ENCODE measurements around the gene AP2A1. TPM values are rescaled to one million over a fixed set of nuclear protein-coding genes. Genes with fewer than 3 reads are reported as not detected.

Gene AP2A1
- total and polyA plus RNA-seq, 2 of the 13 experiments (the other 11 are each of a cell fraction or from before 2014, with no cell fraction given) = 22.7 to 39.7 TPM

DNA sequence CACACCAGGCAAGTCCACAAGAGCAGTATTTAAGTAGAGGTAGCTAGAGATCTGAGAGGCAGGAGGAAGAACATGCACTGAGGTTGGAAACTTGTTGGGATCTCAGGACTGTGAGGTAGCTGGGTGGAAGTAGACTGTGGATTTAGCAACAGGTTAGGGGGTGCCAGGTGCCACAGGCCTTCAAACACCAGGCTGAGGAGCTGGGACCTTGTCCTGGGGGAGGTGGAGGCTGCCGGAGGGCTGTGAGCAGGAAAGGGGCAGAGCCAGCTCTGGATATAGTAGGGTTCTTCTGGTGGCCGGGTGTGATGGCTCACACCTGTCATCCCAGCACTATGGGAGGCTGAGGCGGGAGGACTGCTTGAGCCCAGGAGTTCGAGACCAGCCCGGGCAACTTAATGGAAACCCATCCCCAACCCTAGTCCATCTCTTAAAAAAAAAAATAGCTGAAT, 43.2 kb downstream of the AP2A1 start (continued):
- TF ChIP-seq, protein P1, sequence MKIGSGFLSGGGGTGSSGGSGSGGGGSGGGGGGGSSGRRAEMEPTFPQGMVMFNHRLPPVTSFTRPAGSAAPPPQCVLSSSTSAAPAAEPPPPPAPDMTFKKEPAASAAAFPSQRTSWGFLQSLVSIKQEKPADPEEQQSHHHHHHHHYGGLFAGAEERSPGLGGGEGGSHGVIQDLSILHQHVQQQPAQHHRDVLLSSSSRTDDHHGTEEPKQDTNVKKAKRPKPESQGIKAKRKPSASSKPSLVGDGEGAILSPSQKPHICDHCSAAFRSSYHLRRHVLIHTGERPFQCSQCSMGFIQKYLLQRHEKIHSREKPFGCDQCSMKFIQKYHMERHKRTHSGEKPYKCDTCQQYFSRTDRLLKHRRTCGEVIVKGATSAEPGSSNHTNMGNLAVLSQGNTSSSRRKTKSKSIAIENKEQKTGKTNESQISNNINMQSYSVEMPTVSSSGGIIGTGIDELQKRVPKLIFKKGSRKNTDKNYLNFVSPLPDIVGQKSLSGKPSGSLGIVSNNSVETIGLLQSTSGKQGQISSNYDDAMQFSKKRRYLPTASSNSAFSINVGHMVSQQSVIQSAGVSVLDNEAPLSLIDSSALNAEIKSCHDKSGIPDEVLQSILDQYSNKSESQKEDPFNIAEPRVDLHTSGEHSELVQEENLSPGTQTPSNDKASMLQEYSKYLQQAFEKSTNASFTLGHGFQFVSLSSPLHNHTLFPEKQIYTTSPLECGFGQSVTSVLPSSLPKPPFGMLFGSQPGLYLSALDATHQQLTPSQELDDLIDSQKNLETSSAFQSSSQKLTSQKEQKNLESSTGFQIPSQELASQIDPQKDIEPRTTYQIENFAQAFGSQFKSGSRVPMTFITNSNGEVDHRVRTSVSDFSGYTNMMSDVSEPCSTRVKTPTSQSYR (CRISPR knock-in tag; IDR thresholded peaks at IDR 0.05; ENCODE audit: borderline replicate concordance) = no peak
- TF ChIP-seq MED1 (CRISPR knock-in tag; IDR thresholded peaks at IDR 0.05) (no peak), STAT5B (CRISPR knock-in tag; IDR thresholded peaks at IDR 0.05) (no peak), KLF6 (CRISPR knock-in tag; IDR thresholded peaks at IDR 0.05) (no peak), FOXM1 (CRISPR knock-in tag; IDR thresholded peaks at IDR 0.05) (no peak), MLLT10 (CRISPR knock-in tag; IDR thresholded peaks at IDR 0.05) (no peak), ATF7-NPFF (CRISPR knock-in tag; IDR thresholded peaks at IDR 0.05; ENCODE audit: low read depth) (no peak), MYNN (CRISPR knock-in tag; IDR thresholded peaks at IDR 0.05; ENCODE audit: low read depth) (no peak), ZFP37 (CRISPR knock-in tag; IDR thresholded peaks at IDR 0.05; ENCODE audit: borderline replicate concordance) (0 out of 2 replicates have a peak, but pooled peaks have one; percentile 8), ZFP90 (CRISPR knock-in tag; IDR thresholded peaks at IDR 0.05; ENCODE audit: borderline replicate concordance) (0 out of 2 replicates have a peak, but pooled peaks have one; percentile 29), ZNF234 (CRISPR knock-in tag; conservative IDR thresholded peaks at IDR 0.05) (no peak), FOXA1 (IDR thresholded peaks at IDR 0.05) (no peak), FOXA1 (CRISPR knock-in tag; IDR thresholded peaks at IDR 0.05) (no peak), ATRX (CRISPR knock-in tag; IDR thresholded peaks at IDR 0.05; ENCODE audit: borderline replicate concordance) (no peak)
- TF ChIP-seq, protein P2, sequence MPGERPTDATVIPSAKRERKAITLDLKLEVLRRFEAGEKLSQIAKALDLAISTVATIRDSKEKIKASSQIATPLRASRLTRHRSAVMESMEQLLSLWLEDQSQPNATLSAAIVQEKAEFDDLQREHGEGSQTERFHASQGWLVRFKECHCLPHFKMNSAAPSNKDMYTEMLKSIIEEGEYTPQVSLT (CRISPR knock-in tag; IDR thresholded peaks at IDR 0.05; ENCODE audit: borderline replicate concordance, low read depth) = 0 out of 2 replicates have a peak, but pooled peaks have one; percentile 19
- TF ChIP-seq, protein P3, sequence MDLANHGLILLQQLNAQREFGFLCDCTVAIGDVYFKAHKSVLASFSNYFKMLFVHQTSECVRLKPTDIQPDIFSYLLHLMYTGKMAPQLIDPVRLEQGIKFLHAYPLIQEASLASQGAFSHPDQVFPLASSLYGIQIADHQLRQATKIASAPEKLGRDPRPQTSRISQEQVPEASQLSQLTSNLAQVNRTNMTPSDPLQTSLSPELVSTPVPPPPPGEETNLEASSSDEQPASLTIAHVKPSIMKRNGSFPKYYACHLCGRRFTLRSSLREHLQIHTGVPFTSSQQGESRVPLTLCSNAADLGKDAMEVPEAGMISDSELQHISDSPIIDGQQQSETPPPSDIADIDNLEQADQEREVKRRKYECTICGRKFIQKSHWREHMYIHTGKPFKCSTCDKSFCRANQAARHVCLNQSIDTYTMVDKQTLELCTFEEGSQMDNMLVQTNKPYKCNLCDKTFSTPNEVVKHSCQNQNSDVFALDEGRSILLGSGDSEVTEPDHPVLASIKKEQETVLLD (CRISPR knock-in tag; IDR thresholded peaks at IDR 0.05; ENCODE audit: low read depth) = no peak
- TF ChIP-seq, protein P4, sequence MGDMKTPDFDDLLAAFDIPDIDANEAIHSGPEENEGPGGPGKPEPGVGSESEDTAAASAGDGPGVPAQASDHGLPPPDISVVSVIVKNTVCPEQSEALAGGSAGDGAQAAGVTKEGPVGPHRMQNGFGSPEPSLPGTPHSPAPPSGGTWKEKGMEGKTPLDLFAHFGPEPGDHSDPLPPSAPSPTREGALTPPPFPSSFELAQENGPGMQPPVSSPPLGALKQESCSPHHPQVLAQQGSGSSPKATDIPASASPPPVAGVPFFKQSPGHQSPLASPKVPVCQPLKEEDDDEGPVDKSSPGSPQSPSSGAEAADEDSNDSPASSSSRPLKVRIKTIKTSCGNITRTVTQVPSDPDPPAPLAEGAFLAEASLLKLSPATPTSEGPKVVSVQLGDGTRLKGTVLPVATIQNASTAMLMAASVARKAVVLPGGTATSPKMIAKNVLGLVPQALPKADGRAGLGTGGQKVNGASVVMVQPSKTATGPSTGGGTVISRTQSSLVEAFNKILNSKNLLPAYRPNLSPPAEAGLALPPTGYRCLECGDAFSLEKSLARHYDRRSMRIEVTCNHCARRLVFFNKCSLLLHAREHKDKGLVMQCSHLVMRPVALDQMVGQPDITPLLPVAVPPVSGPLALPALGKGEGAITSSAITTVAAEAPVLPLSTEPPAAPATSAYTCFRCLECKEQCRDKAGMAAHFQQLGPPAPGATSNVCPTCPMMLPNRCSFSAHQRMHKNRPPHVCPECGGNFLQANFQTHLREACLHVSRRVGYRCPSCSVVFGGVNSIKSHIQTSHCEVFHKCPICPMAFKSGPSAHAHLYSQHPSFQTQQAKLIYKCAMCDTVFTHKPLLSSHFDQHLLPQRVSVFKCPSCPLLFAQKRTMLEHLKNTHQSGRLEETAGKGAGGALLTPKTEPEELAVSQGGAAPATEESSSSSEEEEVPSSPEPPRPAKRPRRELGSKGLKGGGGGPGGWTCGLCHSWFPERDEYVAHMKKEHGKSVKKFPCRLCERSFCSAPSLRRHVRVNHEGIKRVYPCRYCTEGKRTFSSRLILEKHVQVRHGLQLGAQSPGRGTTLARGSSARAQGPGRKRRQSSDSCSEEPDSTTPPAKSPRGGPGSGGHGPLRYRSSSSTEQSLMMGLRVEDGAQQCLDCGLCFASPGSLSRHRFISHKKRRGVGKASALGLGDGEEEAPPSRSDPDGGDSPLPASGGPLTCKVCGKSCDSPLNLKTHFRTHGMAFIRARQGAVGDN (CRISPR knock-in tag; IDR thresholded peaks at IDR 0.05) = peak; percentile 41
- TF ChIP-seq, protein P5, sequence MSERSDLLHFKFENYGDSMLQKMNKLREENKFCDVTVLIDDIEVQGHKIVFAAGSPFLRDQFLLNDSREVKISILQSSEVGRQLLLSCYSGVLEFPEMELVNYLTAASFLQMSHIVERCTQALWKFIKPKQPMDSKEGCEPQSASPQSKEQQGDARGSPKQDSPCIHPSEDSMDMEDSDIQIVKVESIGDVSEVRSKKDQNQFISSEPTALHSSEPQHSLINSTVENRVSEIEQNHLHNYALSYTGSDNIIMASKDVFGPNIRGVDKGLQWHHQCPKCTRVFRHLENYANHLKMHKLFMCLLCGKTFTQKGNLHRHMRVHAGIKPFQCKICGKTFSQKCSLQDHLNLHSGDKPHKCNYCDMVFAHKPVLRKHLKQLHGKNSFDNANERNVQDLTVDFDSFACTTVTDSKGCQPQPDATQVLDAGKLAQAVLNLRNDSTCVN (CRISPR knock-in tag; IDR thresholded peaks at IDR 0.05; ENCODE audit: borderline replicate concordance) = no peak
- TF ChIP-seq, protein P6, sequence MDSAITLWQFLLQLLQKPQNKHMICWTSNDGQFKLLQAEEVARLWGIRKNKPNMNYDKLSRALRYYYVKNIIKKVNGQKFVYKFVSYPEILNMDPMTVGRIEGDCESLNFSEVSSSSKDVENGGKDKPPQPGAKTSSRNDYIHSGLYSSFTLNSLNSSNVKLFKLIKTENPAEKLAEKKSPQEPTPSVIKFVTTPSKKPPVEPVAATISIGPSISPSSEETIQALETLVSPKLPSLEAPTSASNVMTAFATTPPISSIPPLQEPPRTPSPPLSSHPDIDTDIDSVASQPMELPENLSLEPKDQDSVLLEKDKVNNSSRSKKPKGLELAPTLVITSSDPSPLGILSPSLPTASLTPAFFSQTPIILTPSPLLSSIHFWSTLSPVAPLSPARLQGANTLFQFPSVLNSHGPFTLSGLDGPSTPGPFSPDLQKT (CRISPR knock-in tag; IDR thresholded peaks at IDR 0.05; ENCODE audit: borderline replicate concordance) = no peak
